HG03457 (cell line): Measurements from ENCODE around the gene CEP192.
"Not testable (repeated sequence)": the region's sequence is repeated elsewhere in the genome, so short reads cannot be mapped to it uniquely, and the experiment has no call there.

Experiments used
- ATAC-seq: cut with Tn5 transposase; IDR thresholded peaks from one replicate; pipeline ENCODE4 v1.9.1; 2021; ENCODE audit warnings: moderate number of reproducible peaks; ENCODE audit not compliant: unreplicated experiment

Gene CEP192

DNA sequence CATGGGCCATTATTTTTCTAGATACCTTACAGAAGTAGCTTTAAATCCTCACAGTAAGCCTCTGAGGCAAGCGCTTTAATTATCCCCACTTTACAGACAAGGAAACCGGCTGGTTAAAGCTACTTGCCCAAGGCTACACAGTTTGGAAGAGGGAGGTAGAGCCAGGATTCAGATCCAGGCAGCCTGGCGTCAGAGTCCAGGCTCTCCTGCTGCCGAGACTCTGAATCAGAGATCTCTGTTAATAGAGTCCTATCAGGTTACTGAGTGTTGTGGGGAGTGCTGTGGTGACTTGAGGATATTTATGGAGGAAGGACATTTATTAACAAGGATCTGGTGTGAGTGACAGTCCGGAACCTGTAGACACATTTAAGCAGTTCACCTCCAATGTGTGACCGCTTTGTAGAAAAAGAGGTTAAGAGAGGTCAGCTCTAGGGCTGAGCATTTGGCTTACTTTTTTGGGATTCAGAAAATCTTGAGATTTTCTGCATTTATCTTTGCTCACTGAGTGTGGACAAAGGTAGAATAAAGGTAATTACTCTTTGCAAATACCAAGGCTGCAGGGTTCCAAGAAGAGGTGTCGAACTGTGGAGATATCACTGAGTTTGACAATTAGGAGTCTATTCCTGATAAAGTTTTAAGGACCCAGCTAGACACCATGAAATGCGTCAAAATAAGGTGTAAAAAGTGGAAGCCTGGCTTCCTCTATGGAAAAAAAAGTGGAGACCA lies 1.6 kb upstream of the CEP192 start:
- no peak for ATAC-seq

DNA sequence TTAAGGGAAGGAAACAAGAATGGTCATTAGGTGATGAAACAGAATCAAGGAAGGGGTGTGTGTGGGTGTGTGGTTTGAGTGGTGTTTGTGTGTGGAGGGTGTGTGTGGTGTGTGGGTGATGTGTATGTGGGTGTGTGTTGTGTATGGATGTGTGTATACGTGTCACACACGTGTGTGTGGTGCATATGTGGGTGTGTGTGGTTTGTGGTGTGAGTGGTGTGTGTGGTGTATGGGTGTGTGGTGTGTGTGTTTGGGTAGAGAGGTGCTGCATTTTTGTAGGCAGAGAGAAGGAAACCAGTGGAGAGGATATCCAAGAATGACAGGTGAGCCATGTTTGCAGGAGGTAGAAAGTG lies 1.1 kb upstream of the CEP192 start:
- no peak for ATAC-seq

DNA sequence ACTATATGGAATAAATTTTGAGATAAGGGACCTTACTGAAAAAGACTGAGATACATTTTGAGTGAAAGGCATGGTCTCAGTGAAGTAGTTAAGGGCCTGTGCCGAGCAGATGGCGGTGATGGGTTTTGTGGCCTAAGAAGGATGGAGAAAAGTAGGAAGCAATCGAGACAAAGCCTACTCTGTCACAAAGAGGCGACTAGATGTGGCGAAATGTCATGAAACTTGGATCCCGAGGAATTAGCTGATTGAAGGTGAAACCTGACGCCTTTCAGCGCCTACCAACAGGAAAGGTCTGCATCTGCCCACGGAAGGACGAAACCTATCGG lies 558 bp upstream of the CEP192 start:
- peak; percentile 5 for ATAC-seq

DNA sequence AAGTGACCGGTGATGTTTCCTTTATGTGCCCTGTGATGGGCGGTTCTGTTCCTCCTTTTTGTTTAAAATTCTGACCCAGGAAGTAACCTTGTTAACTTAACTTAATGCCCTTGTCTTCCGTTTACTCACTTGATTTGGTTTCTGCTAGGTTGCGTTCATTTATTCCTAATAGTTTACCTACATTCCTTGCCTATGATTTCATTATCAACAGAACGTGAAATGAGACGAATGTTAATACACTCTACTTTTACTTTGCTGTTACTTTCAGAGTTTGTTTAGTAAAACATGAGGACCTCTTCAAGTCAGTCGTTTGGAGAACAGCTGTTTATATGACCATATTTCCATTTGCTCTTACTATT lies 638 bp downstream of the CEP192 start:
- no peak for ATAC-seq

DNA sequence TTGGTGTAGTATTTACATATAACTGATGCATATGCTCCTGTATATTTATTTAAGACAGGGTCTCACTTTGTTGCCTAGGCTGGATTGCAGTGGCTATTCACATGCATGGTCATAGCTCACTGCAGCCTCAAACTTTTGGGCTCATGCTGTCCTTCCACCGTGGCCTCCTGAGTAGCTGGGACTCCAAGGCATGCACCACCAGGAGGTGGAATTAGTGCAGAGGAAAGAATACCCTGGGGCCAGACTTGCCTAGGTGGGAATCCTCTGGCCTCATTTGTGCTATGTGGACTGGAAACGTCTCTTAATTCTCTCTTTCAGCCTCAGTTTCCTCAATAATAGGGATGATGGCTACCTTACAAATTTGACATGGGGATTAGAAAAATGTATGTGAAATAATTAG lies 2.3 kb downstream of the CEP192 start:
- ATAC-seq = no peak

DNA sequence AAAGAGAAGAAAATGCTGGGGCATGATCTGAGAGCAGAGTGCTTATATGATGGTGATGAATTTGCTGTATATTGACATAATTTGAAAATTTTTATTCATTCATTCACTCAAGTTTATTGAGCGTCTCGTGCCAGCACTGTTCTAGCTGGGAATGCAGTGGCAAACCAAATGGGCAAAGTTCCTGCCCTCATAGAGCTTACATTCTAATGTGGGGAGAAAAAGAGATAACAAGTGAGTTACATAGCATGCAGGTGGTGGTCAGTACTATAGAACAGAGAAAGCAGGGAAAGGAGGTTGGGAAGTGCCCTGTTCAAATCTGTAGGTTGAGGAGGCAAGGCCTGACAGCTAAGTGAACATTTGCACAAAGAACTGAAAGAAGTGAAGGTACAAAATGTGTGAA lies 4.3 kb downstream of the CEP192 start:
- ATAC-seq = no peak

DNA sequence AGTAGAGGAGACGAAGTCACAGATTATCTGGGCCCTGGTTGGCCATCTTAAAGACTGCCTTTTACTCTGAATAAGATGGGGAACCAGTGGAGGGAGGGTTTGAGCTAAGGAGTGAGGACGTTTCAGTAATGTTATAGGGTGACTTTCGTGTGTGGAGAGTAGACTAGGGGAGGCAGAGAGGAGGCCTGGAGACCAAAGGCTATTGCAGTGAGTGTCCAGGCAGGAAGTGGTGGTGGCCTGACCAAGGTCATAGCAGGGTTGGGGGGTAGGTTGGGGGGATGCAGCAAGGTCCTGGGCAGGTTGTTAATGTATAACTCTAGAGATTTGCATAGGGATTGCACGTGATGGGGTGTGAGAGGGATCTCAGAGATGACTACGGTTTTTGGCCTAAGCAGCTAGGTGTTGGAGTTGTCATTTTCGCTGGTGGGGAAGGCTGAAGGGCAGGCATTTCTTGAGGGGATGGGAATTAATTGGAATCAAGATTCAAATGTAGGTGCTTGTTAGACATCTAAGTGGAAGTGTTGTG lies 4.9 kb downstream of the CEP192 start:
- no peak for ATAC-seq

DNA sequence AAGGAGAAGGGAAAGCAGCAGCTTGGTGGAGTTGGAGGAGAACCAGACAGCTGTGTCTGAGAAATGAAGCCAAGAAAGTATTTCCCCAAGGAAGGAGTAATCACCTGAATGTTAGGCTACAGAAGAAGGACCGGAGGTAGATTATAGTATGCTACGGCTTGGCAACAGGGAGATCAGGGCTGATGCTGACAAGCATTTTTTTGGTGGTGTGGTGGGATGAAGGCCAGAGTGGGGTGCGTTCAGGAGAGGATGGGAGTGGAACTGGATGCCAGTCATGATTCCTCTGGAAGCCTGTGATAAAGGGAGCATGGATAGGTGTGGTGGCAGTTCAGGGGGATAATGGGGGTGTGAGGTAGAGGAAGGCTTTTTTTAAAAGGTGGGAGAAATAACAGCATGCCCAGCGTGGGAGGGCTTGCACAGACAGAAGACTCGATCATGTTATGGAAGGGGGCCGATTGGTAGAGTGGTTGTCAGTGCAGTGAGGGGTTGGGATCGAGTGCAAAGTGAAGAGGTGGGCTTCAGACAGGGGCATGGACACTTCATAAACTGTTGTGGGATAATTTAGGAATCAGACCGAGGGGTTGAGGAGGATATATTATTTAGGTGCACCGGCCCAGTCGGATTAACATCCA lies 5.6 kb downstream of the CEP192 start:
- ATAC-seq = no peak

DNA sequence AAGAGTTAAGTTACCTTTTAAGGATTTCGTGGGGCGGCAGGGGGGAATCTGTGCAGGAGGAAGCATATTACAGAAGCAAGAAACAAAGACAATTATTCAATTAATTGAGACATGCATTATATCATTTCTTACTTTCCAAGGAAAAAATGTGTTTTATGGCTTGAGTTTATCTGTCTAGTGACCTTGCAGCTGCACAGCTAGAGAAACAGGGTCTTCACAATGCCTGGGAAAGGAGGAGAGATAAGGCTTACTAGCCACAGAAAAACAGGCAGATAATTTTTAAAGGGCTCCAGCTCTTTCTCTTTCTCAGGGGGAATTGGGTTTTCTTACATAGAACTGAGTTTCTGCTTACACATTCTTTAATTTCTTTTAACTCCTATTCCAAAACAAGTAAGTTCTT lies 6.2 kb downstream of the CEP192 start:
- ATAC-seq = not testable (repeated sequence)

DNA sequence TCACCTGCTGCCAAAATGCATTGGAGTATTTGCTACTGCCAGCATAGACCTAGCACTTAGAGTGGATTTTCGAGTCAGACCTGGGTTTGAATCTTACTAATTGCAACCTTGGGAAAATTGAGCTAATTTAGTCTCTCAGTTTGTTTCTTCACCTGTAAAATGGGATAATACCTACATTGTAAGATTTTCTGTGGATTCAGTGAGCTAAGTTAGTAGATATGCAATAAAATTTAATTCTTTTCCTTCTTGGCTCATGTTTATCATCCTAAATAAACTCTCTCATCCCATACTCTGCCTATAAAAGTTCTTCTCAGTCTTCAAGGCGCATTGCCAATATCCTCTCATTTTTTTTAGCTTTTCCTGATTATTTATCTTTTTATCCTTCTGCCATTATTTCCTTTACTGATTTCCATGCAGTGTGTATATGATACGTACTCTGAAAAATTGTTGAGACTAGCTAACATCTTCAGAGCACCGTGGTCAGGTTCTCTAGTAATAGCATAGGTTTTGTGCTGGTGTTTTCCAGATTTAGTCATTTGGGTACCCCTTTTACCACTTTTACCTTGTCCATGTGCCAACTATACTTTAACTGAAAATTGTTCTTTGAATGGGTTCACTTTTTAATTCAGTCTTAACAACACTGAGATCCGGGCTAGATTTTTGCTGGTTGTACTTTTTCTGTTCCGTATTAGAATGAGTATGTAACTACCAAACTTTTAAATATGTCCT lies 7.3 kb downstream of the CEP192 start:
- no peak for ATAC-seq

DNA sequence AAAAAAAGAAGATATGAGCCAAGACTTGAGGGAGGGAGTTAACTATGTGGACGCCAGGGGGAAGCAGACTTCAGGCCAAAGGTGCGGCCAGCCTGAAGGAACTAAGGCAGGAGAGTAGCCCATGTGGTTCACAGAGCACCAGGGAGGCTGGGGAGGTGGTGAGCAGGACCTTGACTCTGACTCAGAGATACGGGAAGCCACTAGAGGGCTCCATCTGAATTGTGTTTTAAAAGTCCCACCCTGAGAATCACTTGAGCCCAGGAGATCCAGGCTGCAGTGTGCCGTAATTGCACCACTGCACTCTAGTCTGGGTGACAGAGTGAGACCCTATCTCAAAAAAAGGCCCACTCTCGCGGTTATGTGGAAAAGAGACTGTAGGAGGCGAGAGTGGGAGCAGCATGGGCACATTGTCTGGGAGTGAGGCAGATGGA lies 12.3 kb downstream of the CEP192 start:
- ATAC-seq = no peak

DNA sequence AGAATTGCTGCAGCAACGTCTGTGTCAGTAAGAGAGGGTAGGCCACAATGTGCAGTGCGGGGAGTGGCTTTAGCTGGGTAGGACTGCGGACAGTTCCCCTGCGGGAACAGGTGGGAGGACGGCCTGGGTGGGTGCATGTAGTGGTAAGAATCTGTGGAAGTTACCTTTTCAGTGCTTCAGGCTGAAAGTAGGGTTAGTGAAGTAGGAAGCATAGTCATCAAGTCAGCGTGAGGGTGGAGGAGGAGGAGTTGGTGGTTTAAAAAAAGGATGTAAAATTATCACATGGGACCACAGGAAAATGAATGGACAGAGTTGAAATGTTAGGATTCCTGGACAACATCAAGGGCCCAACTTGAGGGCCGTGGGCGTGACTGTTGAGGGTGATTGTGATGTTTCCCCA lies 13.2 kb downstream of the CEP192 start:
- no peak for ATAC-seq

DNA sequence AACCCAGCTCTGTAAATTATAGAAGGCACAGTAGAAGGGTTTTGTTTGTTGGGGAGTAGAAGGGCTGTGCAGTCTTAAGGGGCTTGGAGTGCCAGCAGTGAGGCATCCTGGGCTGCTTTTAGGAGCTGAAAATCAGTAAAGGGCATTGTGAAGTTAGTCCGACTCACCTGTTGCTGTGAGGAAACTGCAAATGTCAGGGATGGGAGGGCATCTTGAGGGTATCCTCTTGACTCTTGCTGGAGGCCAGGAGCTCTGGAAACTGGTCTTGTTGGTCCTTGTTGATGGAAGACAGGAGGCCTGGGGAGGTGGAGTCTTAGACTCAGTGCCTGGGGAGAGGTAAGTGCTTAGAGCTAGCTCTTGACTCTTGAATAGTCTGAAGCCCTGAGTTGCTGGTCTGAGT lies 14.1 kb downstream of the CEP192 start:
- no peak for ATAC-seq

DNA sequence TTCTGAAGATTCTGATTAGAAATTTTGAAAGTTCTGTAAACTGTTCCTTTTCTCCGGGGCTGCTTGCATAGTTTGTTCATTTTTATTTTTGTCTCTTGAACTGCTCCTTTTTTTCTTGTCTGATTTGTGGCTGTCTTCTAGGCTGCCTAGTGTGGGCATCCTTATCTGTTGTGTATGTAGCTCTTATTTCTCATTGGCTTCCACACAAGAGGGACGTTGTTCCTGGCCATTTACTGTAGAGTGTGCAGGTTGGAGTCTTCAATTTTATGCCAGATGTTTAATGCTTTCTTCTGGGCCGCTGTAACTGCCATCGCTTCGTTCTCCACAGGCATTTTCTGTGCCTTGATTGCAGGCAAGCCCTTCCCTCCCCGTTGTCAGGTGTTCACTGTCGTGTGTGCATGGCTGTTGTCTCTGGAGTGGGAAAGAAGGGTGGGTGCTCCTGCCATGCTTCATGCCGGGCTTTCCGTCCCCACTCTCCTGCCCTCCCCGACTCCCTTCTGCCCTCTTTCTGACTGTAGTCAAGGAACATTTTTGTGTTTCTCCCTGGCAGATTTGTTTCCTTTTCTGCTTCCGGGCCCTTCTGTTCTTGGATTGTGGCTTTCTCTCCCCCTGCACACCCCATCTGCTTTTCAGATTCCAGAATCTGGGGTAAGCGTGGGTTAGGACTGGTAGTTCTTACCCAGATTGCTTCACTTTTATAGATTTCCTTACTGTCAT lies 15.5 kb downstream of the CEP192 start:
- ATAC-seq = no peak

DNA sequence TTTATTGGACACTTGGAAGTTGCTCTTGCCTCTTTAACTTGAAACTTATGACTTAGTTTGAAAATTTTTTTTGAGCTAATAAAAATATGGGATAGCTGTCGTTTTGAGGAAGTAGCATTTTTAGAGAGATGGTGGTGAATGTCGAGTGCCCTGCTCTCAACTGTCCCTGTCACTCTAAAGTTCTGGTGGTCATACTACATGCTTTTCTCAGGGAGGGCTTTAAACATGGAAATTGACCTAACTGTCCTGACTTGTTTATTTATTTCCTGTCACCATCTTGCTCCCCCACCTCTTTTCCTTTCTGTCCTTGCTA lies 16.0 kb downstream of the CEP192 start:
- ATAC-seq = no peak

DNA sequence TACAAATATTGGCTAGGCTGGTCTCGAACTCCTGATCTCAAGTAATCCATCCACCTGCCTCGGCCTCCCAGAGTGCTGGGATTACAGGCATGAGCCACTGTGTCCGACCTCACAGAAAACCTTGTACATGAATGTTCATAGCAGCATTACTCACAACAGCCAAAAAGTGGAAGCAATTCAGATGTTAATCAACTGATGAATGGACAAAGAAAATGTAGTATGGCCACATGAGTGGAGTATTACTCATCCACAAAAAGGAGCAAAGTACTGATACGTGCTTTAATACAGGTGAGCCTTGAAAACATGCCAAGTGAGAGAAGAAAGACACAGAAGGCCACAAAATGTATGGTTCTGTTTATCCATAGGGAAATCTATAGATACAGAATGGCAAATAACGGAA lies 20.6 kb downstream of the CEP192 start:
- ATAC-seq = no peak

DNA sequence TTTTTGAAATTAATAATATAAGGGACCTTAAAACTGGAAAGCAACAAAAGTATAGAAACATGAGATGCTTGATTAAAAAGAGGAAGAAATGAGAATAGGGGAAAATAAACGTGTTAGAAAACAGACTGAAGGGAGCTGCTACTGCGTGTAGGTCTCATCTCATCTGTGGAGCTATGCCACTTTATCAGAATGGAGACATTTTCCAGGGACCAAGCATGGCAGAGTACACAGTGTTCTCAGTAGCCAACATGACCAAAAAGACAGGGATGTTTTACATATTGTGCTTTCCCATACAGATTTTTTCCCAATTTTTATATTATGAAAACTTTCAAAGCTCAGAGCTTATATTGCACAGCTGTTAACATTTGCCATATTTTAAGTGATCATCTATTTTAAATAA lies 23.1 kb downstream of the CEP192 start:
- ATAC-seq = no peak

DNA sequence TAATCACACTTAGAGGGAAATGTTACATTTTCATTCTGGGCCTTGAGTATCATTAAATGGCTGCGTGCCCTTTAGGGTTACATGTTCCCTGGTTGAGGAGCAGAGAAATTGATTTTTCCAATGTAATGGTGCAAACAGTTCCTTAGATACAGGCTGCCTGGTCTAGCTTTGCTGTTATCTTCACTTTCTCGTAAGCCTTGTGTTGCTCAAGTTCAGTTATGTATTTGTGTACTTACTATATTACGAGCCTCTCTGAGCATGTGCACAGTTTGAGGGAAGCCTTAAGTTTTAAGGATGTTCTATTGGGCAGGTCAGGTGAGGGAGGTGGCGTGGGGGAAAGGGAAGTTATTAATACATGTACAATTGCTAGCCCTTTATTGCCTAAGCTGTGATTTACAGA lies 23.7 kb downstream of the CEP192 start:
- ATAC-seq = no peak

DNA sequence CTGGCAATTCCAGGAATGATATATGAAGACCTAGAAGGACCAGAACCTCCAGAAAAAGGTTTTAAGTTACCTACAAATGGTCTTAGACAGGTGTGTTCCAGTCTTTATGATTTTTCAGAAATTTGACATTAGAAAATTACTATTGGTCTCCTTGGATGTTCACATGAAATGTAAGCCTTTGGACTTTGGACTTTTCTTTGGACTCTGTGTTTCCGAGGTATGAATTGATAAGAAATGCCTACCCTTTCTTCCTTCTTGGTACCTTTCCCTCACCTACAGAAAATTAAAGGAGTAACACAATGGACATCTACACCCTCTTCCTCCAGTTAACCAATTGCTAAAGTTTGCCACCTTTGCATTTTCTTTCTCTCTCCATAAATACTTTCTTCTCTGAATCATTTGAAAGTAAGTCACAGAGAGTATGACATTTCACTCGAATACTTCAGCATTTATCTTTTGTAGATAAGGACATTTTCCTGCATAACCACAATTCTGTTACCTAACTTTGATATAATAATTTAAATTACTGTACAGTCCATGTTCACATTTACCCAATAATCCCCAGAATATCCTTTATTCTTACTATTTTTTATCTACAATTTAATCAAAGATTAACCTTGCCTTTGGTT lies 26.2 kb downstream of the CEP192 start:
- ATAC-seq = no peak

DNA sequence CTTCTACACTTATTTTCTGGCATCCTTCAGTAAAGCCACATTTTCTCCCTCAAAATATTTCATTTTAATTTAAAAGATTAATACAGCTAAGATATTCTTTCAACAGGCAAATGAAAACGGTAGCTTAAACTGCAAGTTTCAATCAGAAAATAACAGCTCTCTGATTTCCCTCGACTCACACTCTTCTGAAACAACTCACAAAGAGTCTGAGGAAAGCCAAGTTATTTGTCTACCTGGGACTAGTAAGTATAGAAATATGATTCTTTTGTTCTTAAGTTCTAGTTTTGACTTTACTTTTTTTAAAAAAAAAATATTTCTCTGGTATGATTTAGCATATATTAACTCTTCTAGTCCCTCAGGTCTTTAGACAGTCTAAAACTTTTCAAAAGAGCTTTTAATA lies 27.2 kb downstream of the CEP192 start:
- ATAC-seq = no peak

DNA sequence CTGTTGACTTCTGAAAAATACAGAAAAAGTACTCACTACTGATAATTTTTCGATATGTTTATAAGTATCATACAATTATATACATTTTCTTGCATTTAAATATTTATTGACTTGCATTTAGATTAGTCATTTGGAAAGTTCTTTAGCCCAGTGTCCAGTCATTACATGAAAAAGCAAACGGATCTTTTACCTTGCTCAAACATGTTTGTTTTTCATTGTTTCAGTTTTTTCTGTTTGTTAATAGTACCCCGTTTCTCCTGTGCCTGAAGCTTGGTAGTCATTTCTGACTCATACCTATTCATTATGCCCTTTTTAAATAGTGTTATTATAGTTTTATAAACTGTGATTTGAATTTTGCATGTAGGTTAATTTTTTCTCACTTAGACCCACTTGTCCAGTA lies 28.1 kb downstream of the CEP192 start:
- no peak for ATAC-seq
